ENCODE data around the gene EBI3.

DNA sequence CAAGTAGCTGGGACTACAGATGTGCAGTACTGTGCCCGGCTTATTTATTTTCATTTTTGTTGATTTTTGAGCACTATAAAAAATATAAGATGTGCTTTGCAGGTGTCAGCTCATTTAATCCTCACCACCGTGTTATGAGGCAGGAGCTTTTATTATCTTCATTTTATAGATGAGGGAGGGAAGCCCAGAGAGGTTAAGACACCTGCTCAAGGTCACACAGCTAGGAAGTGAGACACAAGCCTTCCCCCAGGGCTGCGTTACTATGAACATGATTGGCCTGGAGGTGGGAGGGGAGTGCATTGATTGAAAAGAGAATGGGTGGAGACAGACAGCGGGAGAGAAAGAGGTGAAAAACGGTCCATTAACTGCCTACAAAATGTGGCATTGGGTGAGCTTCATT lies 39.7 kb upstream of the EBI3 start:
- TF ChIP-seq POLR2AphosphoS5 (IDR thresholded peaks at IDR 0.05; ENCODE audit: insufficient read depth in 1 of 2, low read depth in 1 of 2) = no peak
- no peak for TF ChIP-seq CTCF (IDR thresholded peaks at IDR 0.05)
- no peak for TF ChIP-seq POLR2A (IDR thresholded peaks at IDR 0.05)

All from vagina (tissue), 2 donors.